ENCODE results near the gene DNM1. TPM values are rescaled to one million over a fixed set of nuclear protein-coding genes. Genes with fewer than 3 reads are reported as not detected.

DNM1 gene
- polyA plus RNA-seq, 1 of the 3 experiments (the other 2 are of a cell fraction) = 35.7 TPM

- Histone ChIP-seq H3K9me3 (no peaks in the 10 kb centered on the region), H3K9me2 (no peaks in the 10 kb centered on the region), H3K4me1 (ENCODE audit: control insufficient read depth in 1 of 2, insufficient read depth in 2 of 2, low read depth in 1 of 2, low read length in 1 of 2) (no peaks in the 10 kb centered on the region), H3F3A (replicated peaks; ENCODE audit: insufficient read depth) (no peaks in the 10 kb centered on the region), H4K20me1 (ENCODE audit: insufficient read depth) (no peaks in the 10 kb centered on the region), H3K36me3 (replicated peaks in 1 of 2; ENCODE audit: control insufficient read depth in 1 of 2, insufficient read depth in 2 of 2, low read length in 1 of 2) (peaks cover 0 to 9% of the 10 kb centered on the region in 2 experiments), H3K79me2 (ENCODE audit: insufficient read depth) (no peaks in the 10 kb centered on the region), H3K4me3 (ENCODE audit: low read depth in 2 of 2, low read length in 1 of 2) (no peak overlapping the region), H3K27me3 (ENCODE audit: insufficient read depth) (no peaks in the 10 kb centered on the region), H3K9ac (no peak overlapping the region), H2AFZ (ENCODE audit: low read depth) (no peak overlapping the region), H3K4me2 (no peak overlapping the region), H3K27ac (ENCODE audit: low read depth in 2 of 2, low read length in 1 of 2) (no peak overlapping the region)
- ChIA-PET CTCF (interaction anchor here (0.9 to 1.5 kb wide), 4 partner anchors 8 to 29 kb away, joined by 3 to 5 read pairs (median 4); partner anchors contain the start of gene DNM1), POLR2A (interaction anchor here (1.0 kb wide), 1 partner anchor 17 kb away, joined by 3 read pairs; no protein-coding TSS in a partner anchor)
- WGBS (ENCODE audit: low lambda C conversion rate) = 92% methylated on average over 11 of the region's 22 CpGs
- no peak for DNase-seq
- TF ChIP-seq TCF12 (IDR thresholded peaks at IDR 0.05) (no peak), REST (IDR thresholded peaks at IDR 0.05; ENCODE audit: low read depth, low read length) (no peak), RCOR1 (IDR thresholded peaks at IDR 0.05; ENCODE audit: low read length) (no peak), MAX (IDR thresholded peaks at IDR 0.05; ENCODE audit: low read depth) (no peak), RXRA (IDR thresholded peaks at IDR 0.05; ENCODE audit: borderline replicate concordance, low read depth) (no peak), PBX3 (IDR thresholded peaks at IDR 0.05) (no peak), FOXM1 (IDR thresholded peaks at IDR 0.05; ENCODE audit: low read depth) (no peak), NRF1 (IDR thresholded peaks at IDR 0.05; ENCODE audit: low read depth, low read length) (no peak), EZH2phosphoT487 (IDR thresholded peaks at IDR 0.05; ENCODE audit: borderline replicate concordance, low read depth) (no peak), RAD21 (IDR thresholded peaks at IDR 0.05; ENCODE audit: low read length) (no peak), ELF1 (IDR thresholded peaks at IDR 0.05) (no peak), POLR2AphosphoS5 (IDR thresholded peaks at IDR 0.05; ENCODE audit: low read depth, low read length) (no peak), SIN3A (IDR thresholded peaks at IDR 0.05; ENCODE audit: borderline replicate concordance, low read depth, low read length) (no peak), RFX5 (IDR thresholded peaks at IDR 0.05; ENCODE audit: low read length) (no peak), USF2 (IDR thresholded peaks at IDR 0.05; ENCODE audit: borderline replicate concordance, low read depth, low read length) (no peak), GABPA (IDR thresholded peaks at IDR 0.05; ENCODE audit: low read depth) (no peak), CHD2 (IDR thresholded peaks at IDR 0.05; ENCODE audit: low read length, partially characterized antibody) (no peak), EP300 (IDR thresholded peaks at IDR 0.05; ENCODE audit: borderline replicate concordance in 1 of 2, low read depth in 1 of 2, low read length in 1 of 2) (no peak)
- TF ChIP-seq, protein P1, sequence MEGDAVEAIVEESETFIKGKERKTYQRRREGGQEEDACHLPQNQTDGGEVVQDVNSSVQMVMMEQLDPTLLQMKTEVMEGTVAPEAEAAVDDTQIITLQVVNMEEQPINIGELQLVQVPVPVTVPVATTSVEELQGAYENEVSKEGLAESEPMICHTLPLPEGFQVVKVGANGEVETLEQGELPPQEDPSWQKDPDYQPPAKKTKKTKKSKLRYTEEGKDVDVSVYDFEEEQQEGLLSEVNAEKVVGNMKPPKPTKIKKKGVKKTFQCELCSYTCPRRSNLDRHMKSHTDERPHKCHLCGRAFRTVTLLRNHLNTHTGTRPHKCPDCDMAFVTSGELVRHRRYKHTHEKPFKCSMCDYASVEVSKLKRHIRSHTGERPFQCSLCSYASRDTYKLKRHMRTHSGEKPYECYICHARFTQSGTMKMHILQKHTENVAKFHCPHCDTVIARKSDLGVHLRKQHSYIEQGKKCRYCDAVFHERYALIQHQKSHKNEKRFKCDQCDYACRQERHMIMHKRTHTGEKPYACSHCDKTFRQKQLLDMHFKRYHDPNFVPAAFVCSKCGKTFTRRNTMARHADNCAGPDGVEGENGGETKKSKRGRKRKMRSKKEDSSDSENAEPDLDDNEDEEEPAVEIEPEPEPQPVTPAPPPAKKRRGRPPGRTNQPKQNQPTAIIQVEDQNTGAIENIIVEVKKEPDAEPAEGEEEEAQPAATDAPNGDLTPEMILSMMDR (IDR thresholded peaks at IDR 0.05) = no peak
Observed at GRCh38 chr9:128232528-128233428, 29.6 kb downstream of the DNM1 start.

Measured in SK-N-SH (cell line).